GM12878 (cell line): Measurements from ENCODE around the gene PPP1R27.

Experiments
- CBX3 ChIP-seq: fragments of 200-600 bp; sonication (generic); IDR thresholded peaks from 2 replicates; pipeline ENCODE4 v1.6.1; 2016; ENCODE audit warnings: low read depth, borderline replicate concordance
- CTCF ChIP-seq, 3 experiments: IDR thresholded peaks in 2 of 3; conservative IDR thresholded peaks in 1 of 3; 2 replicates each; pipeline ENCODE4 v1.5.1; 2011; ENCODE audit warnings: low read depth in 3 of 3, low read length in 3 of 3, mild to moderate bottlenecking in 3 of 3, control low read depth in 2 of 3, moderate library complexity in 2 of 3, inconsistent platforms in 1 of 3, mixed read lengths in 1 of 3; ENCODE audit not compliant: control insufficient read depth in 2 of 3, insufficient read depth in 1 of 3; ENCODE audit errors: extremely low read depth in 1 of 3
- E2F4 ChIP-seq: IDR thresholded peaks from 2 replicates; pipeline ENCODE4 v1.6.1; 2012; ENCODE audit warnings: low read depth, low read length, improper control_type of control experiment
- EP300 ChIP-seq, 2 experiments: fragments of 150-350 bp in 1 of 2; IDR thresholded peaks; 2 replicates each; pipeline ENCODE4 v1.6.1; 2011 to 2012; ENCODE audit warnings: low read depth in 2 of 2, low read length in 2 of 2, borderline replicate concordance in 1 of 2, improper control_type of control experiment in 1 of 2, inconsistent platforms in 1 of 2; ENCODE audit not compliant: control insufficient read depth in 1 of 2
- ESRRA ChIP-seq: IDR thresholded peaks from 2 replicates; pipeline ENCODE4 v1.6.1; 2012; ENCODE audit warnings: mild to moderate bottlenecking, low read length, improper control_type of control experiment
- EZH2 ChIP-seq: IDR thresholded peaks from 2 replicates; pipeline ENCODE4 v1.6.1; 2012; ENCODE audit warnings: low read depth, mild to moderate bottlenecking, control low read depth, inconsistent platforms, low read length, borderline replicate concordance; ENCODE audit not compliant: control insufficient read depth
- FOXM1 ChIP-seq: IDR thresholded peaks from 2 replicates; pipeline ENCODE4 v1.6.1; 2012; ENCODE audit warnings: low read depth, mild to moderate bottlenecking, inconsistent platforms, low read length, moderate library complexity
- KDM1A ChIP-seq: fragments of 200-600 bp; sonication (generic); IDR thresholded peaks from 2 replicates; pipeline ENCODE4 v1.6.1; 2016; ENCODE audit warnings: borderline replicate concordance
- NR2C2 ChIP-seq: IDR thresholded peaks from 2 replicates; pipeline ENCODE4 v1.6.1; 2011; ENCODE audit warnings: borderline replicate concordance, low read depth; ENCODE audit not compliant: control insufficient read depth, insufficient read length
- RELA ChIP-seq: fragments of 450-650 bp; IDR thresholded peaks from 2 replicates; pipeline ENCODE4 v1.8.0; 2014; ENCODE audit warnings: borderline replicate concordance; ENCODE audit not compliant: partially characterized antibody
- SMARCA5 ChIP-seq: fragments of 450-650 bp; IDR thresholded peaks from 2 replicates; pipeline ENCODE4 v1.6.1; 2017; ENCODE audit warnings: mild to moderate bottlenecking
- ZNF384 ChIP-seq: IDR thresholded peaks from 2 replicates; pipeline ENCODE4 v1.6.1; 2012; ENCODE audit warnings: low read depth, mild to moderate bottlenecking, low read length, improper control_type of control experiment, borderline replicate concordance
- TF ChIP-seq, protein P1 (sequence below): fragments of 450-650 bp; IDR thresholded peaks from 2 replicates; pipeline ENCODE4 v1.6.1; 2014; ENCODE audit warnings: mild to moderate bottlenecking

- TF ChIP-seq EP300 (IDR thresholded peaks at IDR 0.05; ENCODE audit: borderline replicate concordance in 1 of 2, control insufficient read depth in 1 of 2, low read depth in 2 of 2, low read length in 2 of 2) (no peak), NR2C2 (no peak), CTCF (IDR thresholded peaks at IDR 0.05 in 2 of 3, conservative IDR thresholded peaks at IDR 0.05 in 1 of 3; ENCODE audit: control insufficient read depth in 2 of 3, extremely low read depth in 1 of 3, insufficient read depth in 1 of 3, low read depth in 3 of 3, low read length in 3 of 3) (no peak), ZNF384 (no peak), E2F4 (no peak), RELA (no peak), CBX3 (no peak), ESRRA (no peak), KDM1A (no peak), FOXM1 (no peak), EZH2 (no peak), SMARCA5 (no peak)
- TF ChIP-seq, protein P1, sequence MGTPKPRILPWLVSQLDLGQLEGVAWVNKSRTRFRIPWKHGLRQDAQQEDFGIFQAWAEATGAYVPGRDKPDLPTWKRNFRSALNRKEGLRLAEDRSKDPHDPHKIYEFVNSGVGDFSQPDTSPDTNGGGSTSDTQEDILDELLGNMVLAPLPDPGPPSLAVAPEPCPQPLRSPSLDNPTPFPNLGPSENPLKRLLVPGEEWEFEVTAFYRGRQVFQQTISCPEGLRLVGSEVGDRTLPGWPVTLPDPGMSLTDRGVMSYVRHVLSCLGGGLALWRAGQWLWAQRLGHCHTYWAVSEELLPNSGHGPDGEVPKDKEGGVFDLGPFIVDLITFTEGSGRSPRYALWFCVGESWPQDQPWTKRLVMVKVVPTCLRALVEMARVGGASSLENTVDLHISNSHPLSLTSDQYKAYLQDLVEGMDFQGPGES = no peak
Observed at GRCh38 chr17:81802048-81802758, 32.6 kb downstream of the PPP1R27 start.
